SKM-1 (cell line): ENCODE results near the gene GK.
A peak's percentile ranks its signal among the peaks of the same experiment; 100 is the strongest.
"Not testable (repeated sequence)": the region's sequence is repeated elsewhere in the genome, so short reads cannot be mapped to it uniquely, and the experiment has no call there.

Experiments used
- DNase-seq: peaks from one replicate; lab custom pipeline; 2025; ENCODE audit not compliant: unreplicated experiment; lab: John Stamatoyannopoulos, UW

GK gene

DNA sequence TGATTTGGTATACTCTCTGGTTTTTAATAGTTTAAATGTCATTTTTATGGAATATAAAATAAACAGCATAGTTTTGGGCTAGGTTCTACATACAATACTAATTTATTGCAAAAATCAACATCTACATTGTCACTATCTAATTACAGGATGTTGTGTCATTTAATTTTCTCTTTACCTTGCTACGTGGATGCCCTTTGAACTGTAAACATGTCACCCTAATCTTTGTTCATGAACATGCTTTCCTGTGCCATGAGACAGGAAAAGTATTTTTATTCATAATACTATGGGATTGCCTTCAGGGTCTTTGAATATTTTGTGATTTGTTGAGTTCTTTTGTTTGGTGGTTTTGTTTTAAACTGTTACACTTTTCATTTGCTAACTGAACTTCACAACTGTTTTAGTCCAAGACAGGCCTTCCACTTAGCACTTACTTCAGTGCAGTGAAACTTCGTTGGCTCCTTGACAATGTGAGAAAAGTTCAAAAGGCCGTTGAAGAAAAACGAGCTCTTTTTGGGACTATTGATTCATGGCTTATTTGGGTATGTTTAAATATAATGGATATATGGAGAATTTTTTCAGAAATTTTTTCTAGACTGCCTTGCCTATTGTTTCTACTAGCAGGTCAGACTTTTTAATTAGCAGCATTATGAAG, 40.9 kb downstream of the GK start:
- DNase-seq, result no peak

DNA sequence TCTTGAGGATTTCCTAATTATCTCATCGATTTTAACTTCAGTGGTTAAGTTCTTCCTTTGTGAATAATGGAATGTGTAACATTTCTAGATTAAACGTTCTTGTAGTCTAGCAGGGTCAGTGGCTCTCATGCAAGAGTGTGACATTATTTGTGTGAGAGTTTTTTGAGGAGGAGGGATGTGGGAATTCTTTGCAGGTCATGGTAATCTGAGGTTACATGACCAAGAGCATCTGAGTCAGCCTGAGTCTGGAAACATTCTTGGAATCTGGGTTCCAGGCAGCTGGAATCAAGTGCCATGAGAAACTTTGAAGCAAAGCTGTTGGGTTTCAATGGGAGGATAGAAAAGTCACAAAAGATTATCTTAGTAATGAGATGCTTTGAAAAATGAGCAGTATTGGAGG, 49.5 kb downstream of the GK start:
- DNase-seq, result no peak

DNA sequence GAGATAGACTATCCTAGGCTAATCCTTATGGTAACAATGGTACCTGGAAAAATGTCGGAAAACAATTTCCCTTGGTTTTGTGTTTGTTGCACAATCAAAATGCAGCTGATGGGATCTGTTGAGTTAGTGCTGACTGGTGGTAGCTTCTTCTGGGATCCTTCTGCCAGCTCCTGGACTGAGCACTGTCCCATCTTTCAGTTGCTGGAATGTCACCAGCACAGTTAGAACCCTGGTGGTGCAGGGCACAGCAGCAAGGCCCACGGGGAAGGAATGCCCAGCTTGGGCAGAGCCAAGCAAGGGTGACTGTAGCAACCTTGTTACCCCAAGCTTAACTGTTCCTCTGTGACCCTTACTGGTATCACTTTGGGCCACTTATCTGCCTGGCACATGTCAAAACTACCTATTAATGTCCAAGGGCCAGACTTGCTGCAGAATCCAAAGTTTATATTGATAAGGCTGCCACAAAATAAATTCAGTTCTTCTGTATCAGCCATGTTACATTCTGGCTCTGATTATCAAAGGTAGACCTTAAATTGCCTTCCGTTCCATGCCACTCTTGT, 53.1 kb downstream of the GK start:
- DNase-seq, result no peak

DNA sequence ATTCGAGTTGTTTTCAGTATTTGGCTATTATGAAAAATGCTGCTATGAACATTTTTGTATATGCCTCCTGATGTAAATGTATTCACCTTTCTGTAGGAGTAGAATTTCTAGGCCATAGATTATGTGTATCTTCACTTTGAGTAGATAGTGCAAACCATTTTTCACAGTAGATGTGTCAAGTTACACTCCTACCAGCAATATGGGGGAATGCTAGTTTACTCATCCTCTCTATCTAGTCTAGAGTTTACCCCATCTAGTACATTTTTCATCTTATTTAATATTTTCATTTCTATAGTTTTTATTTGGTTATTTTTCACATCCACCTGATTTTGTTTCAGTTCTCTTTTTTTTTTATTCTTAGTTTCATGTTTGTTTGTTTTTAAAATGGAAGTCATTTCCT, 59.0 kb downstream of the GK start:
- DNase-seq, result no peak

DNA sequence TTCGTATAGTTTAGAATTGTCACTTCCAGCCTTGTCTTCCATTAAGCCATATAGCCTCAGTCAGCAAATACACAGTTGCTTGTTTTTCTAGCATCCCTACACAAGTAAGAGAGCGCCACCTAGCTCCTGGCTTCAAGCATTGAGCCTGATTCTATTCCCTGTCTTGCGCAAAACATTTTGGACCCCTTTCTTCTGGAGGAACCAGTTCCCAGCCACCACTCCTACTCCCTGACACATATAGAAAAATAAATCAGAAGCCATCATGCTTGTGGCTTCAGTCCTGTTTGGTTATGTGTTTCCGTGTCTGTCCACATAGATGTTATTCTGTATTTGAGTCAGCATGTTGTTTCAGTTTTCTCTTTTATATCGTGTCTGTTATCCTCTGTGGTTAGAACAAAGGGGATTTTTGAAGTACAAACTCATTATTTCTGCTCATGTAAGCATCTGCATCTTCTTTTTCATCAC, 59.9 kb downstream of the GK start:
- peak; percentile 5 for DNase-seq

DNA sequence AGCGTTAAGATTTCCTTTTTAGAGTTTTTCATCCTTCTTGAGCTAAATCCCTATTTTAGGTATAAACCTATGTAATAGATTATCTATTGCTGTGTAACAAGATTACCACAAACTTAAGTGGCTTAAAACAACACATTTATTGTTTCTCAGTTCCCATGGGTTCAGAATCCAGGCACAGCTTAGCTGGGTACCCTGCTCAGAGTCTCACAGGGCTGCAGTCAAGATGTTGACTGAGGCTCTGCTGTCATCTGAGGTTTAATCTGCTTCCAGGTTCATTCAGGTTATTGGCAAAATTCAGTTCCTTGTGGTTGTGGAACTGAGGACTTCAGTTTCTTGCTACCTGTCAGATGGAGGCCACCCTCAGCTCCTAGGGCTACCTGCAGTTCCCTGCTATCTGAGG, 60.9 kb downstream of the GK start:
- no peak for DNase-seq

DNA sequence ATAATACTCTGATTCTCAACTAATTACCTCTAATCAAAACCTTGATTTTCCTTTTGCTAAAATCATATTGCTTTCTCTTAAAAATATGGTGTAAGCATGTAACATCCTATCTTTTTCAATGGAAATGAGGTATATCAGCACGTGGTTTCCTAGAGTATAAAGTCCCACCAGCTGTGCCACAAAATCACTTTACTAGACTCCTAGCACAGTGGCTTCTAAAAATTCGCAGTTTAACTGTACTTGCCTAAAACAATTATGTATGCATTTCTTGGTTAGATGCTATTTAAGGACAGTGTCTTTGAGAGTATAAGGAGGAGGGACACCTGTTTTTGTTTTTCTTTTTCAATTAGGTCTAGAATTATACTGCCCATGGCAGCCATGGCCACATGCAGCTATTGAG, 62.8 kb downstream of the GK start:
- DNase-seq, result no peak

DNA sequence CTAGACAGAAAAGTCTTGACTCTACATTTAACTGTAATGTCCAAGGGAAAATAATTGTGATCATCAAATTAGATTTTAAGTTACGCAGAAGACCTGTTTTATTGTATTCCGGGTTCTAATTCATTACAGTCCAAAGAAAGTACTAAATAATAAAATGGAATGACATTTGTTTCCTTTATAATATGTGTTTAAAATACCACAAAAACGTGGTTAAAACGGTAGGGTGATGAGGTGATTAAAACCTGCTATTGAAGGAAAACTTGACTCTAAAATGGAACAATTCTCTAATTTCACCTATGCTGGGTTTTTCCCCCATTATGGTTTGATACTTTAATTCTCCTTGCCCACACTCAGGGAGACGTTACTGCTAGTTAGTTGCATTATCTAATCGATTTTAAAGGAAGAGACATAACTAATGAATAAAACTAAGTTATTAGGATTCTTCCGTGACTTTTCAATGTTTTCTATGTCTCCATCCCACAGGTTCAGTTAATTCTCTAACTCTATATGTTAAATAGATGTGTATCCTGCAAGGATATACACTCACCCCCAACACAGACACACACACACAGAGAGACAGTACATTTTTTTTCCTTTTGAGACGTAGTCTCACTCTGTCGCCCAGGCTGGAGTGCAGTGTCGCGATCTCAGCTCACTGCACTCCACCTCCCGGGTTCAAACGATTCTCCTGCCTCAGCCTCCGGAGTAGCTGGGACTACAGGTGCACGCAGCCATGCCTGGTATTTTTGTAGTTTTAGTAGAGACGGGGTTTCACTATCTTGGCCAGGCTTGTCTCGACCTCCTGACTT, 80.8 kb downstream of the GK start:
- DNase-seq, result no peak

DNA sequence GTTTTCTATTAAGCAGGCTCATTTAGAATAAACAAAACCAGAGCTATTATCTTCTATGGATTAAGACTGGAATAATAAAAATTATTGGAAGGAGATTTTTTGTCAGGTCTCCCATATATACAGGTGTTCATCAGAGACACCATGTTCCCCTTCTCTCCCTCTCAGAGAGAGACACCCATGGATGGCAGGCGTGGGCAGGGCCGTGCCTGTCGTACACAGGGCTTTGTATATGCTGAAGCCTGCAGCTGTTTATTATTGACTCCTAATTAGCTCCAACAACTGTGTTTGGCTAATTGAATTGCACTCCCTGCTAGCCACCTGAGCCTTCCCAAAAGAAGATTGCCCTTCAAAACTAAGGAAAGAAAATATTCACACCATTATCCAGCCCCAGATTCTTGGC, 81.6 kb downstream of the GK start:
- DNase-seq, result no peak

DNA sequence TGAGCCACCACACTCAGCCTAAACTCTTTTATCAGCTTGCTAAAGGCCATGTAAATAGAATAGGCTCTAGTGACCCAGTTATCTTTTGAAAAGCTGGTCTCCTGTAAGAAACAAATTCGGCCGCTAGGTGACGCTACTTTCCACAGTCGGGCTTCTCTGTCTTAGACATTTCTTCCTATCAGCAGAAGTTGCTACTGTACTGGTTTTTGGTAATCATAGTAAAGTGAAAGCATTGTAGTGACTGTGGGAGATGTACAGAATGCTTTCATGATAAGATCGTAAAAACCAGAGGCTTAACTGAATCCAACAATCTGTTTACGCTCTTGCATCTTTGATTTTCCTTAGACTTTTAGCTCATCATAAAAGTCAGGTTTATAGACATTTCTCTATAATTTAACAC, 82.6 kb downstream of the GK start:
- peak; percentile 8 for DNase-seq

DNA sequence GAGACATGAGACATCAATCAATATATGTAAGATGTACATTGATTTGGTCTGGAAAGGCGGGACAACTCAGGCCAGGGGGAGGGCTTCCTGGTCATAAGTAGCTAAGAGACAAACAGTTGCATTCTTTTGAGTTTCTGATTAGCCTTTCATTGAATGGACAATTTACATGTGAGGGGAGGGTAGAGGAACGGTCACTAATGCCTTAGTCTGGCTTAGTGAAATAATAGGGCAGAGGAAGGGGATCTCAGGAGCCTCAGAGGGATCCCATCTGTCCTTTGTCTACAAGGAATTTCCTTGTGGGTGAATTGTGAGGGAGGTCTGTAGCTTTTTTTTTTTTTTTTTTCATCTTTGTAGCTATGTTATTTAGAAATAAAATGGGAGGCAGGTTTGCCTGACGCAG, 88.3 kb downstream of the GK start:
- DNase-seq, result no peak

DNA sequence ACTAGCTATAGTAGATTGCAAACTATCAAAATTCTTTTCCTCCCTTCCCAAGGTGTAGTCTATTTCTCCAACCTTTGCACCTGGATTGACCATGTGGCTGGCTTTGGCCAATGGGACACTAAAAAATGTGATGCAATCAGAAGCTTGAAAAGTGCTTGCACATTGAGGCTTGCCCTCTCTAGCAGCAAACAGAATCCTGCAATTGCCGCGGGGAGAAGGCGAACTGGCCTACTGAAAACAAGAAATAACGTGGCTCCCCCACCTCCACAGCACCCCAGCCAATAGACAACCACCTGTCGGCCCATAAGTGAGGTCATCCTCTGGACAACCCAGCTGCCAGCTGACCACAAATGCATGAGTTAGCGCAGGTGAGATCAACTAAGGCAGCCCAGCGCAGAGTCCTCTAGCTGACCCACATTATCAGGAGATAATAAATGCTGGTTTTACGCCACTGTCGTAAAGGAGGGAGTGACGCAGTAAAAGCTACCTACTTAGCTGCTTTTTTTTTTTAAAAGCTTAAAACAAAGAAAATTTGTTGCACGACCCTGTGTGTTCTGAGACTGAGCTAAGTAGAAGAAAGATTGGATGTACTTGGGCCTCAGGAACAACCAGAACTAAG, 95.2 kb downstream of the GK start:
- DNase-seq, result no peak

DNA sequence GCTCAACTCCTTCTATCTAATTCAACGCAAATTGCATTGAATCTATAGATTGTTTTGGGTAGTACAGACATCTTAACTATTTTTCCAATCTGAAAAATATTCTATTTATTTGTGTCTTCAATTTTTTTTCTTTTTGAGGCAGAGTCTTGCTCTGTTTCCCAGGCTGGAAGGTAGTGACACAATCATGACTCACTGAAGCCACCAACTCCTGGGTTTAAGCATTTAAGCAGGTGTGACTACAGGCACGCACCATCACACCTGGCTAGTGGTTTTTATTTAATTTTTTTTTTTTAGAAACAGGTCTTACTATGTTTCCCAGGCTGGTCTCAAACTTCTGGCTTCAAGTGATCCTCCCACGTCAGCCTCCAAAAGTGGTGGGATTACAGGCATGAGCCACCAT, 98.3 kb downstream of the GK start:
- DNase-seq, result no peak

DNA sequence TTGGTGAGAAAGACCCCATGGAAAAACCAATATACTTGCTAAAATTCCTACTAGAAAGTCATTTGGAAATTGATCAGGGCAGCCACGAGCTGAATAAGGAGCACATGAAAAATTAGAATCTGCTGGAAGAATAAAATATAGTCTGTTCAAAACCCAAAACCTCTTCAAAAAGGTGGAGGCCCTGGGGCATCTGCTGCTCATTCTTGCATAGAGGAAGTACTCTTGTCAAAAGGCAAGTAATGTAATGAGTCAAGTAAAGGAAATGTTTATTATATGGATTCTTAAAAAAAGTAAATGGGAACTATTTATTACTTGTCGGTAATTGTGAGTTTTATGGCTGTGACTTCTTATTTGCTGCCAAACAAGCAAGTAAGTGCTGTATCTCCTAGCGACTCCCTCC, 109.5 kb downstream of the GK start:
- no peak for DNase-seq

DNA sequence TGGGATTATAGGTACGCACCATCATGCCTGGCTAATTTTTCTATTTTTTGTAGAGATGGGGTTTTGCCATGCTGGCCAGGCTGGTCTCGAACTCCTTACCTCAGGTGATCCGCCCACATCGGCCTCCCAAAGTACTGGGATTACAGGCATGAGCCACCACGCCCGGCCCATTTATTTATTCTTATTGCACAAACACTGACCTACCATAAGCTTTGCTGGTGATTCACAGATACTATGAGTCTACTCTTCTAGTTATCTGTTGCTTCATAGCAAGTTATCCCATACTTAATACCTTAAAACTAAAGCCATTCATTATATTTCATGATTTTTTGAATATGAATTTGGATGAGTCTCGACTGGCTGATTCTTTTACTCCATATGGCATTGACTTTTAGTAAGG, 120.5 kb downstream of the GK start:
- DNase-seq, result not testable (repeated sequence)

DNA sequence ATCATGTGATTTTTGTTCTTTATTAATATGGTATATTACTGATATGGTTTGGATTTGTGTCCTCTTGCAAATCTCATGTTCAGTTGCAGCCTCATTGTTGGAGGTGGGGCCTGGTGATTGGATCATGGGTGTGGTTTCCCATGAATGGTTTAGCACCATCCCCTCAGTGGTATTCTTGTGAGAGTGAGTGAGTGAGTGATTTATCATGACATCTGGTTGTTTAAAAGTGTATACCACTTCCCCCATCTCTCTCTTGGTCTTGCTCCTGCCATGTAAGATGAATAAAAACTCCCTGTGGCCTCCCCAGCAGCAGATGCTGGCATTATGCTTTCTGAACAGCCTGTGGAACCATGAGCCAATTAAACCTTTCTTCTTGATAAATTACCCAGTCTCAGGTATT, 124.4 kb downstream of the GK start:
- no peak for DNase-seq

DNA sequence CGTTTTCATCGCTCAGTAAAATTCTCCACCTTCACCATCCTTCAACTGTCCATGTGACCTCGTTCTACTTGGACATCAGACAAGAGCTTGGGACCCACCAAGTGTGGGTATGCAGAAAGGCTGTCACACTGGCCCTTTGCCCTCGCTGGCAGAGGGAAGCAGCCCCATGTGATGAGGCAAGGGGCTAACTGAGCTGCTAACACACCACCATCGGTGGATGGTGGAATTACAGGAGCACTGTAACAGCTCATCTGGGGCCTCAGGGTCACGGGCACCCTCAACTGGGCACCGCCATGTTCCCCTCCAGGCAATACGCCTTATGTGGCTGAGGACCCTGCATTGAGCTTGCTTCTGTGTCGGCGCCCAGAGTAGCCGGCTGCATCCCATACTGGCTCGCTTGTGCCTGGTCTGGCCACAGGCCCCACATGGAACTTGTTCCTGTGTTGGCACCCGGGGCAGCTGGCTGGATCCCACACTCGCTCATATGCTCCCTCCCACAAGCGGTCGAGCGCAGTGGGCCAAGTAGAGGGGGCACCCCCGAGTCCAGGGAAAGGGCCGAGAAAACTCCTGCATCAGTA, 126.3 kb downstream of the GK start:
- no peak for DNase-seq
